H1 (cell line): ENCODE data around the gene SEZ6L. TPM values are rescaled to one million over a fixed set of nuclear protein-coding genes. Genes with fewer than 3 reads are reported as not detected.

Experiments used
- CTCF ChIA-PET: fragments of 300-600 bp; sonication (Branson Sonifier 250); formaldehyde crosslinking; loops from one replicate; lab custom pipeline; 2021; ENCODE audit not compliant: partially characterized antibody; lab: Charles Lee
- POLR2A ChIA-PET: fragments of 300-600 bp; sonication (Branson Sonifier 250); formaldehyde crosslinking; loops from one replicate; lab custom pipeline; 2021; ENCODE audit warnings: inconsistent platforms; ENCODE audit not compliant: partially characterized antibody; lab: Charles Lee
- DNase-seq, 2 experiments: peaks; one replicate each; pipeline versions ENCODE4 v3.0.0 to v3.0.0-alpha.2; 2010 to 2022; ENCODE audit warnings: low spot score in 2 of 2, low read depth in 1 of 2, mixed read lengths in 1 of 2
- FAIRE-seq: peaks from 2 replicates; lab custom pipeline; 2011; peaks lifted over from hg19 to GRCh38; lab: Jason Lieb, UNC
- H2AFZ ChIP-seq: 2 replicates; pipeline ENCODE4 v1.8.1; 2012; ENCODE audit warnings: low read length, inconsistent platforms
- H2AK5ac ChIP-seq: 2 replicates; pipeline ENCODE4 v1.6.1; 2013; ENCODE audit warnings: low read depth, low read length
- H2BK120ac ChIP-seq: replicated peaks from 2 replicates; pipeline ENCODE3; 2013; ENCODE audit warnings: low read depth, low read length, inconsistent platforms
- H2BK12ac ChIP-seq: 2 replicates; pipeline ENCODE4 v1.6.1; 2013; ENCODE audit warnings: low read depth, low read length
- H2BK15ac ChIP-seq: 2 replicates; pipeline ENCODE4 v1.6.1; 2013; ENCODE audit warnings: low read length
- H2BK20ac ChIP-seq: 2 replicates; pipeline ENCODE4 v1.6.1; 2013; ENCODE audit warnings: low read length
- H2BK5ac ChIP-seq: 2 replicates; pipeline ENCODE4 v1.6.1; 2013; ENCODE audit warnings: low read depth, low read length
- H3K14ac ChIP-seq: 2 replicates; pipeline ENCODE4 v1.6.1; 2013; ENCODE audit warnings: inconsistent platforms; ENCODE audit not compliant: insufficient read length
- H3K18ac ChIP-seq: 2 replicates; pipeline ENCODE4 v1.6.1; 2013; ENCODE audit warnings: low read length; ENCODE audit errors: extremely low read depth
- H3K23ac ChIP-seq: 2 replicates; pipeline ENCODE4 v1.6.1; 2013; ENCODE audit warnings: inconsistent platforms; ENCODE audit not compliant: insufficient read length
- H3K23me2 ChIP-seq: 2 replicates; pipeline ENCODE4 v1.6.1; 2013; ENCODE audit warnings: low read depth, low read length
- H3K27ac ChIP-seq: 2 replicates; pipeline ENCODE4 v1.6.1; 2011; ENCODE audit warnings: low read depth, low read length, inconsistent platforms
- H3K27me3 ChIP-seq, 4 experiments: replicated peaks in 1 of 4; 1 replicate in 1 of 4; 2 replicates in 3 of 4; pipeline versions ENCODE4 v1.6.1 to v1.8.1; 2011 to 2013; ENCODE audit warnings: low read length in 3 of 4, mild to moderate bottlenecking in 3 of 4, inconsistent platforms in 2 of 4, mixed read lengths in 2 of 4, moderate library complexity in 1 of 4; ENCODE audit not compliant: control insufficient read depth in 3 of 4, insufficient read depth in 3 of 4; ENCODE audit errors: extremely low read depth in 1 of 4
- H3K36me3 ChIP-seq, 4 experiments: 2 replicates each; pipeline versions ENCODE4 v1.6.1 to v1.8.1; 2011 to 2013; ENCODE audit warnings: mild to moderate bottlenecking in 4 of 4, low read length in 3 of 4, moderate library complexity in 2 of 4, control low read depth in 1 of 4, inconsistent platforms in 1 of 4; ENCODE audit not compliant: insufficient read depth in 4 of 4, control insufficient read depth in 2 of 4
- H3K4ac ChIP-seq: replicated peaks from 2 replicates; pipeline ENCODE3; 2013; ENCODE audit warnings: low read length, low read depth, mixed read lengths, inconsistent platforms; ENCODE audit not compliant: insufficient read length
- H3K4me1 ChIP-seq, 4 experiments: replicated peaks in 1 of 4; 1 replicate in 1 of 4; 2 replicates in 3 of 4; pipeline versions ENCODE4 v1.6.1 to v1.8.1; 2011 to 2013; ENCODE audit warnings: low read length in 3 of 4, inconsistent platforms in 2 of 4, mixed read lengths in 1 of 4; ENCODE audit not compliant: insufficient read depth in 4 of 4, control insufficient read depth in 3 of 4
- H3K4me2 ChIP-seq, 2 experiments: 2 replicates each; pipeline versions ENCODE4 v1.6.1 to v1.8.1; 2011 to 2013; ENCODE audit warnings: low read depth in 2 of 2, low read length in 2 of 2, control low read depth in 1 of 2, inconsistent platforms in 1 of 2, mild to moderate bottlenecking in 1 of 2; ENCODE audit not compliant: insufficient read depth in 1 of 2
- H3K4me3 ChIP-seq, 4 experiments: fragments of 200-600, 300-600 bp in 1 of 4; sonication (generic), shearing (Covaris generic), sonication (Bioruptor Twin) in 1 of 4; 2 replicates each; pipeline versions ENCODE4 v1.5.1 to v1.8.1; 2011 to 2016; ENCODE audit warnings: low read length in 4 of 4, low read depth in 3 of 4, control low read depth in 2 of 4, inconsistent platforms in 2 of 4, mild to moderate bottlenecking in 2 of 4, mixed read lengths in 1 of 4, moderate library complexity in 1 of 4; ENCODE audit not compliant: insufficient read depth in 2 of 4; ENCODE audit errors: extremely low read depth in 1 of 4
- H3K56ac ChIP-seq: replicated peaks from 2 replicates; pipeline ENCODE3; 2013; ENCODE audit warnings: low read depth, mild to moderate bottlenecking, mixed read lengths, low read length, inconsistent platforms; ENCODE audit not compliant: insufficient read length
- H3K79me1 ChIP-seq: 2 replicates; pipeline ENCODE4 v1.6.1; 2013; ENCODE audit warnings: low read depth, low read length, control low read depth
- H3K79me2 ChIP-seq, 2 experiments: 2 replicates each; pipeline versions ENCODE4 v1.6.1 to v1.8.1; 2012 to 2013; ENCODE audit warnings: low read length in 2 of 2, mild to moderate bottlenecking in 2 of 2, inconsistent platforms in 1 of 2; ENCODE audit not compliant: insufficient read depth in 2 of 2, control insufficient read depth in 1 of 2
- H3K9ac ChIP-seq, 4 experiments: replicated peaks in 1 of 4; 1 replicate in 1 of 4; 2 replicates in 3 of 4; pipeline versions ENCODE4 v1.6.1 to v1.8.1; 2011 to 2013; ENCODE audit warnings: low read depth in 3 of 4, low read length in 3 of 4, control low read depth in 2 of 4, mild to moderate bottlenecking in 2 of 4, moderate library complexity in 2 of 4, inconsistent platforms in 1 of 4; ENCODE audit errors: extremely low read depth in 1 of 4
- H3K9me3 ChIP-seq, 2 experiments: 2 replicates each; pipeline versions ENCODE4 v1.6.1 to v1.8.1; 2012 to 2013; ENCODE audit warnings: mild to moderate bottlenecking in 2 of 2, moderate library complexity in 2 of 2, control low read depth in 1 of 2, inconsistent platforms in 1 of 2, low read depth in 1 of 2, low read length in 1 of 2, mixed read lengths in 1 of 2; ENCODE audit not compliant: insufficient read depth in 2 of 2
- H4K20me1 ChIP-seq, 2 experiments: replicated peaks in 1 of 2; 2 replicates each; pipeline versions ENCODE3 to v1.8.1; 2011 to 2013; ENCODE audit warnings: inconsistent platforms in 2 of 2, low read length in 2 of 2, mild to moderate bottlenecking in 1 of 2; ENCODE audit not compliant: insufficient read depth in 2 of 2, control insufficient read depth in 1 of 2
- H4K5ac ChIP-seq: 2 replicates; pipeline ENCODE4 v1.6.1; 2013; ENCODE audit warnings: low read length, low read depth, mixed read lengths, inconsistent platforms; ENCODE audit not compliant: insufficient read length
- H4K8ac ChIP-seq: 2 replicates; pipeline ENCODE4 v1.8.0; 2013; ENCODE audit warnings: mild to moderate bottlenecking, moderate library complexity, low read length, inconsistent platforms; ENCODE audit not compliant: insufficient read depth; ENCODE audit errors: extremely low read depth
- H4K91ac ChIP-seq: replicated peaks from 2 replicates; pipeline ENCODE3; 2013; ENCODE audit warnings: low read length, mixed read lengths, inconsistent platforms; ENCODE audit not compliant: insufficient read length
- EP300 ChIP-seq, 2 experiments: IDR thresholded peaks; 1 replicate in 1 of 2; 2 replicates in 1 of 2; pipeline ENCODE4 v1.6.1; 2011 to 2012; ENCODE audit warnings: low read depth in 2 of 2, low read length in 2 of 2, mild to moderate bottlenecking in 2 of 2, borderline replicate concordance in 1 of 2, inconsistent platforms in 1 of 2, moderate library complexity in 1 of 2
- GABPA ChIP-seq: IDR thresholded peaks from 2 replicates; pipeline ENCODE4 v1.6.1; 2011; ENCODE audit warnings: mild to moderate bottlenecking, low read length, moderate library complexity, borderline replicate concordance; ENCODE audit not compliant: insufficient read depth
- NRF1 ChIP-seq: IDR thresholded peaks from 2 replicates; pipeline ENCODE4 v1.6.1; 2011; ENCODE audit warnings: mild to moderate bottlenecking, low read depth, low read length, improper control_type of control experiment
- POLR2AphosphoS5 ChIP-seq: IDR thresholded peaks from 2 replicates; pipeline ENCODE4 v1.6.1; 2011; ENCODE audit warnings: low read depth, low read length
- RFX5 ChIP-seq: IDR thresholded peaks from 2 replicates; pipeline ENCODE4 v1.6.1; 2011; ENCODE audit warnings: low read depth, low read length, improper control_type of control experiment, borderline replicate concordance
- SAP30 ChIP-seq: fragments of 300-600 bp; sonication (generic); IDR thresholded peaks from 2 replicates; pipeline ENCODE4 v1.7.1; 2012; ENCODE audit warnings: low read length, moderate library complexity, mild to moderate bottlenecking, inconsistent platforms; ENCODE audit not compliant: insufficient read depth, insufficient replicate concordance
- YY1 ChIP-seq: IDR thresholded peaks from 2 replicates; pipeline ENCODE4 v1.6.1; 2011; ENCODE audit warnings: low read depth, mild to moderate bottlenecking, low read length
- ZNF274 ChIP-seq: IDR thresholded peaks from 2 replicates; pipeline ENCODE4 v1.7.0; 2012; ENCODE audit warnings: low read length, borderline replicate concordance; ENCODE audit errors: extremely low read depth
- WGBS, 2 experiments: shearing (Covaris generic) in 1 of 2; methylation state at CpG; one replicate each; pipeline versions ENCODE4 v1.1.6 to v1.1.7; 2013 to 2015; ENCODE audit warnings: low lambda C conversion rate in 2 of 2, mixed read lengths in 2 of 2, inconsistent platforms in 1 of 2, low coverage in 1 of 2, missing lambda C conversion rate in 1 of 2; ENCODE audit not compliant: insufficient replicate concordance in 2 of 2, insufficient coverage in 1 of 2, insufficient read length in 1 of 2; ENCODE audit errors: extremely low coverage in 1 of 2, missing lambda C conversion rate in 1 of 2; 5-methylcytosine and 5-hydroxymethylcytosine counted together
- polyA plus RNA-seq, 7 experiments: library from polyadenylated mRNA; depleted of rRNA in 3 of 7; stranded (reverse) in 5 of 7; unstranded in 2 of 7; fragments of >200 nt in 5 of 7; fragments of 200-250 nt in 2 of 7; gene quantifications; 1 replicate in 5 of 7; 2 replicates in 1 of 7; 4 replicates in 1 of 7; pipeline versions ENCODE4 v1.2.1 to v1.2.3, GENCODE V29; 2011 to 2013; ENCODE audit warnings: missing spikeins in 2 of 7, mixed read lengths in 2 of 7
- total RNA-seq: library from RNA; stranded (reverse); fragmentation: NEBNext Ultra II Directional; extraction: Animal tissue kit (Norgen Biotek cat#: 25700); gene quantifications from 2 replicates; pipeline ENCODE4 v1.2.1, GENCODE V29; 2021

SEZ6L gene
- total and polyA plus RNA-seq, 2 of the 8 experiments (the other 6 are each of a cell fraction or from before 2014, with no cell fraction given), result 0.06 to 0.33 TPM

DNA sequence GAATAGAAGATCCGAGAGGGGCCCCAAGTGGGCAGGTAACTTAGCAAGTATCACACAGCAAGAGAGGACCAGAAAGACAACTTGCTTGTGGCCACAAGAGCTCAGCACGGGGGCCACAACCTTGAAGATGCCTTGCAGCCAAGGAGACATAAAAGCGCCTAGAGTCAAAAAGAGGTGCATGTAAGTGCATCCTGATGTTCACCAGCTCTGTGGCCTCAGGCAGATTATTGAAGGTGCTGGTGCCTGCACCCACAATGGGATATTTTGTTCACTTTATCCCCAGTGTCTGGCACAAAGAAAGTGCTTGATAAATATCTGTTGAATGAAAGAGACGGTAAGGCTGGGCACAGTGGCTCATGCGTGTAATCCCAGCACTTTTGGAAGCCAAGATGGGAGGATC lies 153.8 kb downstream of the SEZ6L start:
- H2BK20ac ChIP-seq, result no peak overlapping the region
- H3K4me2 ChIP-seq, result no peak overlapping the region
- TF ChIP-seq ZNF274 (no peak), EP300 (IDR thresholded peaks at IDR 0.05; ENCODE audit: borderline replicate concordance in 1 of 2, low read depth in 2 of 2, low read length in 2 of 2) (no peak), GABPA (no peak), POLR2AphosphoS5 (no peak), NRF1 (no peak), SAP30 (no peak), RFX5 (no peak), YY1 (no peak)
- H3K79me1 ChIP-seq, result 0 out of 2 replicates have a peak, but pooled peaks cover 3% of the 10 kb centered on the region
- H3K27me3 ChIP-seq, result no peaks in the 10 kb centered on the region; a peak in 1 of 7 replicates
- no peaks in the 10 kb centered on the region for H3K4me1 ChIP-seq
- no peaks in the 10 kb centered on the region for H3K79me2 ChIP-seq
- FAIRE-seq, result no peak
- H4K91ac ChIP-seq, result no peak overlapping the region
- DNase-seq, result no peak
- 94% methylated on average over 5 of the region's 5 CpGs; no CpG with 5 or more reads in 1 of the 2 experiments for WGBS, 2 experiments
- H3K4me3 ChIP-seq, result no peak overlapping the region
- no peak overlapping the region for H2BK120ac ChIP-seq
- no peaks in the 10 kb centered on the region for H3K9me3 ChIP-seq
- no peak overlapping the region for H3K23ac ChIP-seq
- H3K36me3 ChIP-seq, result no peaks in the 10 kb centered on the region; a peak in 1 of 8 replicates
- CTCF ChIA-PET, result interaction anchor here (0.6 to 19.8 kb wide), 4 partner anchors 8 to 152 kb away, joined by 3 to 246 read pairs (median 5); partner anchors contain the start of gene SEZ6L
- H3K56ac ChIP-seq, result no peak overlapping the region
- H3K14ac ChIP-seq, result no peak overlapping the region
- H3K18ac ChIP-seq, result no peak overlapping the region
- H2AFZ ChIP-seq, result no peak overlapping the region
- no peak overlapping the region for H4K5ac ChIP-seq
- no peak overlapping the region for H3K9ac ChIP-seq
- no peak overlapping the region for H2BK12ac ChIP-seq
- H4K20me1 ChIP-seq, result peaks cover 0 to 6% of the 10 kb centered on the region in 2 experiments
- no peak overlapping the region for H2AK5ac ChIP-seq
- H2BK5ac ChIP-seq, result no peak overlapping the region
- no peak overlapping the region for H3K4ac ChIP-seq
- H3K23me2 ChIP-seq, result peaks cover 7% of the 10 kb centered on the region; the same call in 1 of the 2 replicates
- no peak overlapping the region for H3K27ac ChIP-seq
- POLR2A ChIA-PET, result interaction anchor here (0.9 kb wide), 1 partner anchor 18 kb away, joined by 4 read pairs; no protein-coding TSS in a partner anchor
- no peak overlapping the region for H2BK15ac ChIP-seq
- no peak overlapping the region for H4K8ac ChIP-seq
